Measurements from ENCODE around the gene FMO2.

Gene FMO2

GRCh38 chr1:171158096-171158495 is 27.0 kb upstream of the FMO2 start:
- H3K27me3 ChIP-seq (ENCODE audit: control insufficient read depth, insufficient read depth, low read length), result no peaks in the 10 kb centered on the region
- no peak overlapping the region for H3K4me3 ChIP-seq (ENCODE audit: low read length)
- H3K9ac ChIP-seq (ENCODE audit: low read length), result no peak overlapping the region
- no peaks in the 10 kb centered on the region for H3K9me3 ChIP-seq (ENCODE audit: control insufficient read depth, low read length)
- no peaks in the 10 kb centered on the region for H3K36me3 ChIP-seq (ENCODE audit: control insufficient read depth, insufficient read depth, low read length)
- H3K4me1 ChIP-seq (ENCODE audit: control insufficient read depth, insufficient read depth, low read length), result peaks cover 17% of the 10 kb centered on the region

DNA sequence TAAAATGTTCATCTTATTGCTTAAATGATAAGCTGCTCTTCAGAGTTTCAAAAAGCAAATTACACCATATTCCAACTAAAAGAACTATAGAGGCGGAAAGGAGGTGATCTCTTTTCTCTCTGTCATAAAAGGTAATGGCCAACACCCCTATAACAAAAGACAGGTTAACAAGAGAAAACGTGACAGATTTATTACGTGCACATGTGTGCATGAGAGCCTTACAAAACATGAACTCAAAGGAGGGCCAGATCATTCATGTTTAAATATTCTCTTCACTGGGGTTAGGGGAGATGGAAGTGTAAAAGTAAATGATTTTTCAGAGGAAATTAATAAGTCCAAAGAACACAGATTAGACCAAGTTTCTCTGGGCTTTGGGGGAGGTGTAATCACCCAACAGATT is 26.5 kb upstream of the FMO2 start:
- Histone ChIP-seq H3K36me3 (ENCODE audit: control insufficient read depth, insufficient read depth, low read length) (no peaks in the 10 kb centered on the region), H3K27me3 (ENCODE audit: control insufficient read depth, insufficient read depth, low read length) (no peaks in the 10 kb centered on the region), H3K4me1 (ENCODE audit: control insufficient read depth, insufficient read depth, low read length) (peaks cover 17% of the 10 kb centered on the region), H3K9me3 (ENCODE audit: control insufficient read depth, low read length) (no peaks in the 10 kb centered on the region), H3K9ac (ENCODE audit: low read length) (no peak overlapping the region), H3K4me3 (ENCODE audit: low read length) (no peak overlapping the region)

- H3K4me1 ChIP-seq (ENCODE audit: control insufficient read depth, insufficient read depth, low read length), result peaks cover 17% of the 10 kb centered on the region
- H3K9me3 ChIP-seq (ENCODE audit: control insufficient read depth, low read length), result no peaks in the 10 kb centered on the region
- no peak overlapping the region for H3K9ac ChIP-seq (ENCODE audit: low read length)
- no peaks in the 10 kb centered on the region for H3K36me3 ChIP-seq (ENCODE audit: control insufficient read depth, insufficient read depth, low read length)
- H3K27me3 ChIP-seq (ENCODE audit: control insufficient read depth, insufficient read depth, low read length), result no peaks in the 10 kb centered on the region
- H3K4me3 ChIP-seq (ENCODE audit: low read length), result no peak overlapping the region
Observed at GRCh38 chr1:171159148-171159547, 26.0 kb upstream of the FMO2 start.

DNA sequence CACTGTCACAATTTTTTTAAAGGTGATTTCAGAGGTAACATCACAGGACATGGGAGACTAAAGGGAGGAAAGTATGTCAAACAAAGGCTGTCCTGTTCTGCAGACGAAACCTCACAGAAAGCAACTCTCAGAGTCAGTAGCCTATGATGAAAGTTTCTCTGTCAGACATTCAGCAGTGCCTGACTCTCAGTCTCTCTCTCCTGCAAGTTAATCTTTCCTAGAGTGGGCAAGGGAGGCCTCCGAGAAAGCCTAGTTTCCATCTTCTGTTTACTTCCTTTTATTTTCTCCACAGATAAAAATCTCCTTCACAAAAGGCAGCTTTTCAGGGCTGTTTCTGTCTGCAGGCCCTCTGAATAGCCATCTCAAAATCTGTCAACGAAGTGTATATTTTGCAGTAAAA is 24.9 kb upstream of the FMO2 start:
- Histone ChIP-seq H3K4me3 (ENCODE audit: low read length) (no peak overlapping the region), H3K4me1 (ENCODE audit: control insufficient read depth, insufficient read depth, low read length) (peaks cover 17% of the 10 kb centered on the region), H3K9me3 (ENCODE audit: control insufficient read depth, low read length) (no peaks in the 10 kb centered on the region), H3K27me3 (ENCODE audit: control insufficient read depth, insufficient read depth, low read length) (no peaks in the 10 kb centered on the region), H3K9ac (ENCODE audit: low read length) (no peak overlapping the region), H3K36me3 (ENCODE audit: control insufficient read depth, insufficient read depth, low read length) (no peaks in the 10 kb centered on the region)

- Histone ChIP-seq H3K4me1 (ENCODE audit: control insufficient read depth, insufficient read depth, low read length) (peaks cover 17% of the 10 kb centered on the region), H3K27me3 (ENCODE audit: control insufficient read depth, insufficient read depth, low read length) (no peaks in the 10 kb centered on the region), H3K9me3 (ENCODE audit: control insufficient read depth, low read length) (no peaks in the 10 kb centered on the region), H3K9ac (ENCODE audit: low read length) (no peak overlapping the region), H3K36me3 (ENCODE audit: control insufficient read depth, insufficient read depth, low read length) (no peaks in the 10 kb centered on the region), H3K4me3 (ENCODE audit: low read length) (no peak overlapping the region)
Observed at GRCh38 chr1:171160639-171161354, 24.3 kb upstream of the FMO2 start.

- no peak overlapping the region for H3K9ac ChIP-seq (ENCODE audit: low read length)
- no peak overlapping the region for H3K4me3 ChIP-seq (ENCODE audit: low read length)
- no peaks in the 10 kb centered on the region for H3K36me3 ChIP-seq (ENCODE audit: control insufficient read depth, insufficient read depth, low read length)
- H3K4me1 ChIP-seq (ENCODE audit: control insufficient read depth, insufficient read depth, low read length), result peaks cover 21% of the 10 kb centered on the region
- H3K27me3 ChIP-seq (ENCODE audit: control insufficient read depth, insufficient read depth, low read length), result no peaks in the 10 kb centered on the region
- H3K9me3 ChIP-seq (ENCODE audit: control insufficient read depth, low read length), result no peaks in the 10 kb centered on the region
Observed at GRCh38 chr1:171161431-171161830, 23.7 kb upstream of the FMO2 start.

GRCh38 chr1:171166361-171166760 is 18.7 kb upstream of the FMO2 start:
- H3K4me1 ChIP-seq (ENCODE audit: control insufficient read depth, insufficient read depth, low read length), result peaks cover 17% of the 10 kb centered on the region
- no peak overlapping the region for H3K4me3 ChIP-seq (ENCODE audit: low read length)
- H3K9me3 ChIP-seq (ENCODE audit: control insufficient read depth, low read length), result no peaks in the 10 kb centered on the region
- H3K27me3 ChIP-seq (ENCODE audit: control insufficient read depth, insufficient read depth, low read length), result no peaks in the 10 kb centered on the region
- no peaks in the 10 kb centered on the region for H3K36me3 ChIP-seq (ENCODE audit: control insufficient read depth, insufficient read depth, low read length)
- H3K9ac ChIP-seq (ENCODE audit: low read length), result no peak overlapping the region

DNA sequence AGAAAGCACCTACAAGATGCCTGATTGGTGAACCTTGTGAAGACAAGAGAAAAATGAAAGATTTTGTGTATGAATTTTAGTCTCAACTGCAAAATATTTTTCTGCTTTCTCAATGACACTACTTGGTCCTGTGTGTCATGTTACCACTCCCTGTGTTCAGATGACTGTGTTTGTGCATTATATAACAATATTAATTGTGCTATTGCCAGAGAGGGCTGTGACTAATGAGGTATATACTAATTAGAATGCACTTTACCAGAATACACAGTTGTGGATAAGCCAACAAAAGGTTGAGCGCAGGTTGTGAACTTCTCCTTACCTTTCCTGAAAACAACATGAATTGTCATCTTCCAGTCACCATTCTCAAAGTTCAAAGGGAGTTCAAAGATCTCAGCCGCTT is 17.3 kb upstream of the FMO2 start:
- Histone ChIP-seq H3K4me3 (ENCODE audit: low read length) (no peak overlapping the region), H3K4me1 (ENCODE audit: control insufficient read depth, insufficient read depth, low read length) (peaks cover 17% of the 10 kb centered on the region), H3K27me3 (ENCODE audit: control insufficient read depth, insufficient read depth, low read length) (no peaks in the 10 kb centered on the region), H3K36me3 (ENCODE audit: control insufficient read depth, insufficient read depth, low read length) (no peaks in the 10 kb centered on the region), H3K9ac (ENCODE audit: low read length) (no peak overlapping the region), H3K9me3 (ENCODE audit: control insufficient read depth, low read length) (no peaks in the 10 kb centered on the region)

DNA sequence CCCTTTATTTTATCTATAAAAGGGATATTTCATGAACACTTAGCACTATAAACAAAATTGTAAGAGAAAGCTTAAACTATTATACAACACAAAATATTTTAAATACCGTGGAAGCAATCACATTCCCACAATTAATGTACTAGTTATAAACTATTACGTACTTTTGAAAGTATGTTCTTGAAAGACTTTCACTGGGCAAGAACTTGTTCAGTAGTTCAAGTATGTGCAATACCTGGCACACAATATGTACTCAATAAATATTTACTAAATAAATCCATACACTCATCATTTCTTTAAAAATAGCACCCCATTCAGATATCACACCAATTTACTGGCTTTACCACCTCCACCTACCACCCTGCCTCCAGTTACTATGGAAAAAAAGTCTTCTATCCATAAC is 12.6 kb upstream of the FMO2 start:
- H3K9ac ChIP-seq (ENCODE audit: low read length), result no peak overlapping the region
- H3K4me1 ChIP-seq (ENCODE audit: control insufficient read depth, insufficient read depth, low read length), result peaks cover 6% of the 10 kb centered on the region
- no peaks in the 10 kb centered on the region for H3K27me3 ChIP-seq (ENCODE audit: control insufficient read depth, insufficient read depth, low read length)
- H3K9me3 ChIP-seq (ENCODE audit: control insufficient read depth, low read length), result no peaks in the 10 kb centered on the region
- H3K36me3 ChIP-seq (ENCODE audit: control insufficient read depth, insufficient read depth, low read length), result no peaks in the 10 kb centered on the region
- H3K4me3 ChIP-seq (ENCODE audit: low read length), result no peak overlapping the region

GRCh38 chr1:171173069-171173468 is 12.0 kb upstream of the FMO2 start:
- H3K9me3 ChIP-seq (ENCODE audit: control insufficient read depth, low read length), result no peaks in the 10 kb centered on the region
- H3K36me3 ChIP-seq (ENCODE audit: control insufficient read depth, insufficient read depth, low read length), result no peaks in the 10 kb centered on the region
- H3K9ac ChIP-seq (ENCODE audit: low read length), result no peak overlapping the region
- peaks cover 4% of the 10 kb centered on the region for H3K4me1 ChIP-seq (ENCODE audit: control insufficient read depth, insufficient read depth, low read length)
- H3K4me3 ChIP-seq (ENCODE audit: low read length), result no peak overlapping the region
- no peaks in the 10 kb centered on the region for H3K27me3 ChIP-seq (ENCODE audit: control insufficient read depth, insufficient read depth, low read length)

GRCh38 chr1:171174560-171175294 is 10.4 kb upstream of the FMO2 start:
- H3K4me3 ChIP-seq (ENCODE audit: low read length), result no peak overlapping the region
- no peak overlapping the region for H3K9ac ChIP-seq (ENCODE audit: low read length)

GRCh38 chr1:171177261-171177660 is 7.8 kb upstream of the FMO2 start:
- Histone ChIP-seq H3K27me3 (ENCODE audit: control insufficient read depth, insufficient read depth, low read length) (no peaks in the 10 kb centered on the region), H3K9ac (ENCODE audit: low read length) (no peak overlapping the region), H3K36me3 (ENCODE audit: control insufficient read depth, insufficient read depth, low read length) (no peaks in the 10 kb centered on the region), H3K4me3 (ENCODE audit: low read length) (no peak overlapping the region), H3K4me1 (ENCODE audit: control insufficient read depth, insufficient read depth, low read length) (no peaks in the 10 kb centered on the region), H3K9me3 (ENCODE audit: control insufficient read depth, low read length) (no peaks in the 10 kb centered on the region)

More at GRCh38 chr1:171174560-171175294, 10.4 kb upstream of the FMO2 start:
- Histone ChIP-seq H3K4me1 (ENCODE audit: control insufficient read depth, insufficient read depth, low read length) (no peaks in the 10 kb centered on the region), H3K27me3 (ENCODE audit: control insufficient read depth, insufficient read depth, low read length) (no peaks in the 10 kb centered on the region), H3K9me3 (ENCODE audit: control insufficient read depth, low read length) (no peaks in the 10 kb centered on the region), H3K36me3 (ENCODE audit: control insufficient read depth, insufficient read depth, low read length) (no peaks in the 10 kb centered on the region)
